HG03066 (cell line): ENCODE results near the gene ADARB2.
"Not testable (repeated sequence)": the region's sequence is repeated elsewhere in the genome, so short reads cannot be mapped to it uniquely, and the experiment has no call there.

ENCODE experiments used
- ATAC-seq: cut with Tn5 transposase; IDR thresholded peaks from one replicate; pipeline ENCODE4 v1.9.1; 2021; ENCODE audit warnings: low read depth; ENCODE audit not compliant: unreplicated experiment

The ADARB2 gene

GRCh38 chr10:1175956-1176565 is 561.3 kb downstream of the ADARB2 start:
- no peak for ATAC-seq

GRCh38 chr10:1174022-1174421 is 563.3 kb downstream of the ADARB2 start:
- ATAC-seq, result no peak

DNA sequence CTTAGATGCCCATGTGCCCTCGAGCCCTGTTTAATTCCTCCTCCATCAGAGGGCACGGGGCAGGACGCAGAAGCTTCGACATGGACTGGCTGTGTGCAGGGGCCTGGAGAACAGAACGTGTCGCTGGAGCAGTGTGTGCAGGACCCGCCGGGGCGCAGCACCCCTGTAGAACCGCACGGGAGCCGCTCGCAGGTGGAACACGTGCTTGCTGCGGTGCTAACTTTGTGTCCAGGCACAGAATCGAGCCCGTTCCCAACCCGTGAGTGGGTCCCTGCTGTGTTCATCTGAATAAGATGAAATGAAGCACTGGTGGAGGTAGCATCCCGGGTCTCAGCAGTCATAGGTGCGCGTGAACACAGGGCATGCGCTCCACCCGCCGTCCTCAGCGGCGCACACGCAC is 564.2 kb downstream of the ADARB2 start:
- ATAC-seq, result no peak

- no peak for ATAC-seq
These were observed 564.9 kb downstream of the ADARB2 start for GRCh38 chr10:1172256-1172984.

- ATAC-seq, result no peak
These were observed 565.7 kb downstream of the ADARB2 start for GRCh38 chr10:1171586-1171985.

DNA sequence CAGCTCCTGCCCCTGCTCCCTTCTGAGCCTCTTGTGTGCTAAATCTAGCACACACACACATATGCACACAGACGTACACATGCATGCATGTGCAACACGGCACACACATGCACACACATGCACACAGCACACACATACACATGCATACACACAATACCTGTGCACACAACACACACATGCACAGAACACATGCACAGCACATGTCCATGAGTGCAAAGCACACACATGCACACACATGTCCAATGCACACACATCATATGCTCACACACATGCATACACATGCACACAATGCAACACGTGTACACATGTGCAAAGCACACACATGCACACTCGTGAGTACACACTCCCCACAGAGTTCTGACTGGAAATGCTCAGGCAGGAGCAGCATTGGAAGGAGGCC is 566.1 kb downstream of the ADARB2 start:
- ATAC-seq, result no peak

GRCh38 chr10:1170867-1171180 is 566.5 kb downstream of the ADARB2 start:
- ATAC-seq, result no peak

DNA sequence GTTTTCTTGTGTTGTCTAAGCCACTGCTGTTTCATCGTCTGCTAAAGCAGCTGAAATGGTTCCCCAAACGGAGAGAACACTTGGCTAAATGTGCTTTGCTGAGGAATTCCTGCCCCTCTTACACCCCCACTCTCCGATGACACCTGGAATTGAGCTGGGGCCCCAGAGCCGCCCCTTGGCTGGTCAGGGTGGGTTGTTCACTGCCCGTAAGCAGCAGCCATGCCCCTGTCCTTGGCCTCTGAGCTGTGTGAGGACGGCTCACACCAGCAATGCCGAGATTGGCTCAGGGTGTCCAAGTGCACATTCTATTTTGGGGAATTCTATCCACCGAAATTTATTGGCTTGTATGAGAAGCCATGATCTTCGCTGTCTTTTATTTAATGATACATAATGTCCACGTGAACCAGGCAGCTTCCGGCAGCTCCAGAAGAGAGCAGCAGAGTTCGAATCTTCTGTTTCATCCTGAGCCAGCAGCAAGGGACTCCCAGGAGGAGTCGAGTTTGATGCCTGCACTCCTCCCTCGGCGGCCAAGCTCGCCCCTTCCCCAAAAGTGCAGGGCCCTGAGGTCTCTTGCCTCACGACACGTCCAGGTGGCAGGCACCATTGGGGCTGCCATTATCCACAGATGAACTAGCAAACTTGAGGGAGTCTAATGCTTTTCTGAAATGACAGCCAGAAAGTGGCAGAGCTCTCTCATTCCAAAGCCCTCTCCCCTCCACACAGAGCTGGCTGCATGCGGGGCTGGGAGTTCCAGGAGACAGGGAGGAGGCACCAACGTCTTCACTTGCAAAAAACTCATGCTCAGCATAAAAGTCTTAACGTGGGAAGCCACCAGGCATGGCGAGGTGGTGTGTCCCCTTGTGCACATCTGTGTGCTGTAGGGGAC is 567.1 kb downstream of the ADARB2 start:
- no peak for ATAC-seq

- no peak for ATAC-seq
These were observed 568.0 kb downstream of the ADARB2 start for GRCh38 chr10:1169186-1169885.

DNA sequence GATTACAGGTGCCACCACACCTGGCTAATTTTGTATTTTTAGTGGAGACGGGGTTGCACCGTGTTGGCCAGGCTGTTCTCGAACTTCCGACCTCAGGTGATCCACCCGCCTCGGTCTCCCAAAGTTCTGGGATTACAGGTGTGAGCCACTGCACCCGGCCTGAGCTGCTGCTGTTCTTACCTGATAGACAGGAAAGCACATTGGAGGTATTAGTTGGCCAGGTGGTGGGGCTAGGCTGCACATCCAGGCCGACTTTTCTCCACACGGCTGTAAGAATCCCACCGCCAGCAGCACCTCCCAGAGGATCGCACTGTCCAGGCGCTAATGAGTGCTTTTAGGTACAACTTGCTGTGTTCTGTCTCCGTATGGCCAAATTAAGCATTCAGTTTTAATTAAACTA is 568.6 kb downstream of the ADARB2 start:
- ATAC-seq, result no peak

DNA sequence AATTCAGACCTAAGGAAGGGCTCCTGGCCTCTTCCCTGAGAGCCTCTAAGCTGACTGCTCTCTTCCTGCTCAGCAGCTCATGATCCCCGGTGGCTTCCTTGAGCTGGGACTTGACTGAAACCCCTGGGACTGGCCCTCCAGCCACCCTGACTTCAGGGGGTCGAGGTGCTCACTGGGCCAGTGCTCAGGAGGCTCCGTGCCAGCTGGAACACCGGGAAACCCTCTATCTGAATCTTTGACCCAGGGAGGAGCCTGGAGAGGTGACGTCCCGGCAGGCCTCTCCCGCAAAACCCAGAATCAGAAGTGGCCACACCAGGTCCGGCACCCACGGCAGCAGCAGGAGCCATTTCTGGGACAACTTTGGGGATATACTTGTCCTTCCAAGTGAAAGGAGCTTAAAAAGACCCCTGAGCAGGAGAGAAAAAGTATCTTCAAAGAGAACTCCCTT is 570.5 kb downstream of the ADARB2 start:
- ATAC-seq, result no peak

GRCh38 chr10:1166101-1166827 is 571.1 kb downstream of the ADARB2 start:
- no peak for ATAC-seq

DNA sequence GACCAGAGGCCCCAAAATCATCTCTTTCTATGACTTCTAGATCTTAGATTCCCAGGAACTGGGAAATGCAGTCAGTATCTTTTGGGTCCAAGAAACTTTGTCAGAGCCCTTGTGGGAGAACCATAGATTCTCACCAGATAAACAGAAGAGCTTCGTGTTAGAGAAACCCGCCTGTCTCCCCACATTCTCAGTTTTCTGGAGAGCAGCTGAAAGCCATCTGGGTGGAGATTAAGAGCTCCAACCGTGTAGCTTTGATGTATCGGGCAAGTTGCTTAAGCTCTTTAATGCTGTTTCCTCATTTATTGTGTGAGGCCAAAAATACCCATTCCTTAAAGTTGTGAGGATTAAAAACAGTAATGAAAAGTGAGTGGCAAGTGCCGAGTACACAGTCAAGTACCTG is 573.5 kb downstream of the ADARB2 start:
- ATAC-seq, result no peak

- ATAC-seq, result no peak
These were observed 574.1 kb downstream of the ADARB2 start for GRCh38 chr10:1163204-1163660.

- ATAC-seq, result no peak
These were observed 574.7 kb downstream of the ADARB2 start for GRCh38 chr10:1162481-1163203.

DNA sequence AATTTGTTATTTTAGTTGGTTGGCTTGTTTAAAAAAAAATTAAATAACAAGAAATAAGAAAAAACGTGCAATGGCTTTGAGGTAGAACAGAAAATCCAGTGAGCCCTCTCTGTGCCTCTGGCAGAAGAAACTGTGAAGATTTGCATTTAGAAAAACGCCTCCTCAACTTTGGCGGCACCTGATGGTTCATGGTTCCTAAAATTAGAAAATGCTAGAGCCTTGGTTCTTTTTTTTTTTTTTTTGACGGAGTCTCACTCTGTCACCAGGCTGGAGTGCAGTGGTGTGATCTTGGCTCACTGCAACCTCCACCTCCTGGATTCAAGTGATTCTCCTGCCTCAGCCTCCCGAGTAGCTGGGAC is 576.0 kb downstream of the ADARB2 start:
- ATAC-seq, result not testable (repeated sequence)

- ATAC-seq, result no peak
These were observed 576.6 kb downstream of the ADARB2 start for GRCh38 chr10:1160561-1161314.

- ATAC-seq, result no peak
These were observed 577.9 kb downstream of the ADARB2 start for GRCh38 chr10:1159131-1160061.
